Fibroblast of skin of right biceps (primary cell): Measurements from ENCODE around the gene SSU72.
"Not testable (repeated sequence)": the region's sequence is repeated elsewhere in the genome, so short reads cannot be mapped to it uniquely, and the experiment has no call there.

Experiments used
- DNase-seq: peaks from one replicate; pipeline ENCODE4 v3.0.0-alpha.2; 2013

SSU72 gene

GRCh38 chr1:1556961-1557360 lies 17.7 kb downstream of the SSU72 start:
- not testable (repeated sequence) for DNase-seq

- no peak for DNase-seq
Measured at GRCh38 chr1:1556505-1556904, 18.2 kb downstream of the SSU72 start.

GRCh38 chr1:1554926-1555915 lies 19.4 kb downstream of the SSU72 start:
- DNase-seq, result peak; percentile 81

GRCh38 chr1:1554550-1554925 lies 20.1 kb downstream of the SSU72 start:
- no peak for DNase-seq

GRCh38 chr1:1553821-1554494 lies 20.7 kb downstream of the SSU72 start:
- DNase-seq, result no peak

- DNase-seq, result no peak
Measured at GRCh38 chr1:1552263-1552639, 22.4 kb downstream of the SSU72 start.

GRCh38 chr1:1551524-1552262 lies 23.0 kb downstream of the SSU72 start:
- no peak for DNase-seq

- peak; percentile 57 for DNase-seq
Measured at GRCh38 chr1:1550591-1551432, 23.9 kb downstream of the SSU72 start.

GRCh38 chr1:1550087-1550486 lies 24.6 kb downstream of the SSU72 start:
- DNase-seq, result no peak

GRCh38 chr1:1548591-1548990 lies 26.1 kb downstream of the SSU72 start:
- no peak for DNase-seq

GRCh38 chr1:1547476-1547875 lies 27.2 kb downstream of the SSU72 start:
- no peak for DNase-seq

- no peak for DNase-seq
Measured at GRCh38 chr1:1547011-1547410, 27.7 kb downstream of the SSU72 start.

- no peak for DNase-seq
Measured at GRCh38 chr1:1545946-1546737, 28.5 kb downstream of the SSU72 start.

- no peak for DNase-seq
Measured at GRCh38 chr1:1544544-1544943, 30.1 kb downstream of the SSU72 start.

GRCh38 chr1:1543706-1544099 lies 31.0 kb downstream of the SSU72 start:
- DNase-seq, result no peak

- no peak for DNase-seq
Measured at GRCh38 chr1:1542766-1543705, 31.6 kb downstream of the SSU72 start.

GRCh38 chr1:1541956-1542765 lies 32.5 kb downstream of the SSU72 start:
- no peak for DNase-seq

- no peak for DNase-seq
Measured at GRCh38 chr1:1540818-1541628, 33.6 kb downstream of the SSU72 start.
